ENCODE data around the gene CTR9.

DNA sequence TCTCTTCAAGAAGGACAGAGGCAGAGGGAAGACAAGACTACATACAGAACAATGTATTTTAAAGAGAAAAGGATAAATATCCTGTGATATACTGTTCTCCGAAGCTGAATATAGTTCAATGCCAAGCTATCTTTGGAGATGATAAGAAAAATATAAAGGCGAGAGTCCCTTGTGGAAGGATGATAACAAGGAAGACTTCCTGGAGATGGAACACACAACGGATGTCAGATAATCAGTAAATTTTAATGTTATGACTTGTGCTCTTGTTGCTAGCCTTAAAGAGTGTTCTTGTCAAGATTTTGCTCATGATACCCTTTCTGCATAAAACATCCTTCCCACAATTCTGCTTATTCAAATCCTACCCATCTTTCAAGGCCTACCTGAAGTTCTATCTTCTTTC, 6.8 kb upstream of the CTR9 start:
- TF ChIP-seq CTCF (IDR thresholded peaks at IDR 0.05) (no peak), MAX (IDR thresholded peaks at IDR 0.05; ENCODE audit: low read depth) (no peak), EZH2phosphoT487 (IDR thresholded peaks at IDR 0.05; ENCODE audit: borderline replicate concordance, low read depth) (no peak), RAD21 (IDR thresholded peaks at IDR 0.05; ENCODE audit: low read length) (no peak), GABPA (IDR thresholded peaks at IDR 0.05; ENCODE audit: low read depth) (no peak), TCF12 (IDR thresholded peaks at IDR 0.05) (no peak), RFX5 (IDR thresholded peaks at IDR 0.05; ENCODE audit: low read length) (no peak), USF2 (IDR thresholded peaks at IDR 0.05; ENCODE audit: borderline replicate concordance, low read depth, low read length) (no peak), JUND (IDR thresholded peaks at IDR 0.05) (no peak), REST (IDR thresholded peaks at IDR 0.05; ENCODE audit: low read depth, low read length) (no peak), EP300 (IDR thresholded peaks at IDR 0.05; ENCODE audit: borderline replicate concordance in 1 of 2, low read depth in 1 of 2, low read length in 1 of 2) (no peak), FOSL2 (IDR thresholded peaks at IDR 0.05; ENCODE audit: borderline replicate concordance, low read depth) (no peak)
- TF ChIP-seq, protein P1, sequence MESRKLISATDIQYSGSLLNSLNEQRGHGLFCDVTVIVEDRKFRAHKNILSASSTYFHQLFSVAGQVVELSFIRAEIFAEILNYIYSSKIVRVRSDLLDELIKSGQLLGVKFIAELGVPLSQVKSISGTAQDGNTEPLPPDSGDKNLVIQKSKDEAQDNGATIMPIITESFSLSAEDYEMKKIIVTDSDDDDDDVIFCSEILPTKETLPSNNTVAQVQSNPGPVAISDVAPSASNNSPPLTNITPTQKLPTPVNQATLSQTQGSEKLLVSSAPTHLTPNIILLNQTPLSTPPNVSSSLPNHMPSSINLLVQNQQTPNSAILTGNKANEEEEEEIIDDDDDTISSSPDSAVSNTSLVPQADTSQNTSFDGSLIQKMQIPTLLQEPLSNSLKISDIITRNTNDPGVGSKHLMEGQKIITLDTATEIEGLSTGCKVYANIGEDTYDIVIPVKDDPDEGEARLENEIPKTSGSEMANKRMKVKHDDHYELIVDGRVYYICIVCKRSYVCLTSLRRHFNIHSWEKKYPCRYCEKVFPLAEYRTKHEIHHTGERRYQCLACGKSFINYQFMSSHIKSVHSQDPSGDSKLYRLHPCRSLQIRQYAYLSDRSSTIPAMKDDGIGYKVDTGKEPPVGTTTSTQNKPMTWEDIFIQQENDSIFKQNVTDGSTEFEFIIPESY (IDR thresholded peaks at IDR 0.05; ENCODE audit: borderline replicate concordance, low read depth): no peak

All from SK-N-SH (cell line).